CD14-positive monocyte (primary cell): ENCODE results near the gene TARBP1. TPM values are rescaled to one million over a fixed set of nuclear protein-coding genes. Genes with fewer than 3 reads are reported as not detected.
A peak's percentile ranks its signal among the peaks of the same experiment; 100 is the strongest.

Source experiments
- DNase-seq, 3 donors: peaks; one replicate each; pipeline ENCODE4 v3.0.0-alpha.2; 2011 to 2022
- H2AFZ ChIP-seq: 2 replicates; pipeline ENCODE4 v1.6.0; 2012; ENCODE audit warnings: mild to moderate bottlenecking, low read depth, low read length, inconsistent platforms; ENCODE audit not compliant: insufficient read depth, poor library complexity, severe bottlenecking
- H3K27ac ChIP-seq, 2 donors: 1 replicate in 1 of 2; 2 replicates in 1 of 2; pipeline ENCODE4 v1.5.1; 2012 to 2013; ENCODE audit warnings: low read length in 2 of 2, control low read depth in 1 of 2, inconsistent platforms in 1 of 2, low read depth in 1 of 2, mild to moderate bottlenecking in 1 of 2
- H3K27me3 ChIP-seq, 2 donors: one replicate each; pipeline versions ENCODE4 v1.6.0 to v1.6.1; 2011 to 2013; ENCODE audit warnings: low read length in 2 of 2; ENCODE audit not compliant: control insufficient read depth in 2 of 2, insufficient read depth in 2 of 2
- H3K36me3 ChIP-seq, 2 donors: replicated peaks in 1 of 2; 1 replicate in 1 of 2; 2 replicates in 1 of 2; pipeline versions ENCODE4 v1.5.1 to v1.6.1; 2012 to 2013; ENCODE audit warnings: low read length in 2 of 2, control low read depth in 1 of 2, inconsistent platforms in 1 of 2, mild to moderate bottlenecking in 1 of 2; ENCODE audit not compliant: insufficient read depth in 2 of 2, control insufficient read depth in 1 of 2
- H3K4me1 ChIP-seq, 2 donors: 1 replicate in 1 of 2; 2 replicates in 1 of 2; pipeline versions ENCODE4 v1.5.1 to v1.6.1; 2012 to 2013; ENCODE audit warnings: low read length in 2 of 2, control low read depth in 1 of 2, inconsistent platforms in 1 of 2, mild to moderate bottlenecking in 1 of 2, moderate library complexity in 1 of 2; ENCODE audit not compliant: insufficient read depth in 2 of 2, control insufficient read depth in 1 of 2
- H3K4me2 ChIP-seq: replicated peaks from 2 replicates; pipeline ENCODE3; 2012; ENCODE audit warnings: low read length, moderate library complexity, mild to moderate bottlenecking; ENCODE audit not compliant: poor library complexity, severe bottlenecking; ENCODE audit errors: extremely low read depth
- H3K4me3 ChIP-seq, 3 experiments: fragments of 200-600 bp in 1 of 3; sonication (generic) in 1 of 3; replicated peaks in 1 of 3; 1 replicate in 2 of 3; 2 replicates in 1 of 3; pipeline ENCODE4 v1.5.1; 2011 to 2013; ENCODE audit warnings: low read length in 3 of 3, mild to moderate bottlenecking in 3 of 3, control low read depth in 2 of 3, low read depth in 2 of 3, inconsistent platforms in 1 of 3, moderate library complexity in 1 of 3
- H3K79me2 ChIP-seq: 2 replicates; pipeline ENCODE4 v1.6.0; 2012; ENCODE audit warnings: mild to moderate bottlenecking, control low read depth, inconsistent platforms, low read length, moderate library complexity; ENCODE audit not compliant: insufficient read depth
- H3K9ac ChIP-seq: 2 replicates; pipeline ENCODE4 v1.6.0; 2017; ENCODE audit warnings: low read length, mild to moderate bottlenecking; ENCODE audit not compliant: insufficient read depth, poor library complexity, severe bottlenecking
- H3K9me3 ChIP-seq, 2 donors: replicated peaks in 1 of 2; 1 replicate in 1 of 2; 2 replicates in 1 of 2; pipeline versions ENCODE4 v1.5.1 to v1.6.1; 2012 to 2013; ENCODE audit warnings: low read length in 2 of 2, control low read depth in 1 of 2; ENCODE audit not compliant: control insufficient read depth in 1 of 2, insufficient read depth in 1 of 2
- H4K20me1 ChIP-seq: 2 replicates; pipeline ENCODE4 v1.6.0; 2012; ENCODE audit warnings: mild to moderate bottlenecking, low read length, control low read depth, moderate library complexity; ENCODE audit not compliant: insufficient read depth
- H3K27ac Mint-ChIP-seq, 7 donors: one replicate each; pipeline ENCODE4 v1.8.0; 2020; ENCODE audit warnings: mild to moderate bottlenecking in 7 of 7, mixed read lengths in 7 of 7, moderate library complexity in 6 of 7, inconsistent platforms in 2 of 7
- H3K27me3 Mint-ChIP-seq, 3 donors: one replicate each; pipeline ENCODE4 v1.8.0; 2021 to 2022; ENCODE audit warnings: low read depth in 3 of 3, mild to moderate bottlenecking in 3 of 3, mixed read lengths in 3 of 3, moderate library complexity in 3 of 3, inconsistent platforms in 1 of 3
- H3K36me3 Mint-ChIP-seq, 2 donors: one replicate each; pipeline ENCODE4 v1.8.0; 2020; ENCODE audit warnings: mixed read lengths in 2 of 2, inconsistent platforms in 1 of 2, mild to moderate bottlenecking in 1 of 2
- H3K4me1 Mint-ChIP-seq: one replicate; pipeline ENCODE4 v1.8.0; 2020; ENCODE audit warnings: mild to moderate bottlenecking, mixed read lengths
- H3K4me3 Mint-ChIP-seq, 2 donors: one replicate each; pipeline ENCODE4 v1.8.0; 2020; ENCODE audit warnings: mild to moderate bottlenecking in 2 of 2, mixed read lengths in 2 of 2, moderate library complexity in 1 of 2
- H3K9me3 Mint-ChIP-seq, 7 donors: one replicate each; pipeline ENCODE4 v1.8.0; 2020 to 2022; ENCODE audit warnings: mixed read lengths in 7 of 7, mild to moderate bottlenecking in 6 of 7, moderate library complexity in 6 of 7, inconsistent platforms in 2 of 7
- CTCF ChIP-seq: fragments of 200-600 bp; IDR thresholded peaks from one replicate; pipeline ENCODE4 v1.8.0; 2022; ENCODE audit warnings: antibody characterized with exemption, mild to moderate bottlenecking
- WGBS: methylation state at CpG from one replicate; pipeline ENCODE4 v1.1.5; 2013; ENCODE audit warnings: missing lambda C conversion rate; ENCODE audit not compliant: insufficient coverage; 5-methylcytosine and 5-hydroxymethylcytosine counted together
- intact Hi-C, 2 donors: fragments of 100-400 bp; cut with micrococcal nuclease; formaldehyde crosslinking; loops; one replicate each; pipeline versions ENCODE4 v1.15.0 to v1.15.1; 2023
- polyA plus RNA-seq, 3 donors: library from polyadenylated mRNA; depleted of rRNA in 1 of 3; unstranded in 2 of 3; stranded (reverse) in 1 of 3; fragments of 300-500 nt in 2 of 3; fragments of >200 nt in 1 of 3; fragmentation: Illumina TruSeq in 2 of 3; gene quantifications; 1 replicate in 2 of 3; 2 replicates in 1 of 3; pipeline ENCODE4 v1.2.3, GENCODE V29; 2012 to 2021

TARBP1 gene
- polyA plus RNA-seq, 3 donors: 1.4 to 30.9 (median 3.2) TPM

- Histone ChIP-seq H3K27ac (no peak overlapping the region), H2AFZ (no peak overlapping the region), H3K27me3 (no peaks in the 10 kb centered on the region), H3K4me2 (no peak overlapping the region), H3K36me3 (no peaks in the 10 kb centered on the region), H3K9ac (no peak overlapping the region), H3K9me3 (no peaks in the 10 kb centered on the region), H3K4me3 (no peak overlapping the region), H3K4me1 (no peaks in the 10 kb centered on the region), H4K20me1 (no peaks in the 10 kb centered on the region), H3K79me2 (no peaks in the 10 kb centered on the region)
- Mint-ChIP-seq H3K4me3 (no peak overlapping the region), H3K27me3 (peaks cover 0 to 5% (median 1%) of the 10 kb centered on the region in 3 donors), H3K27ac (no peak overlapping the region), H3K4me1 (no peaks in the 10 kb centered on the region), H3K9me3 (peaks cover 0 to 7% (median under 1%) of the 10 kb centered on the region in 7 donors), H3K36me3 (no peaks in the 10 kb centered on the region)
- no peak for TF ChIP-seq CTCF
- no CpG with 5 or more reads among the region's 1 CpG for WGBS
- intact Hi-C loops: no loop called here
- DNase-seq: no peak
Measured at GRCh38 chr1:234345237-234345636, 133.7 kb downstream of the TARBP1 start.

- Mint-ChIP-seq H3K27ac (no peak overlapping the region), H3K4me1 (no peaks in the 10 kb centered on the region), H3K36me3 (no peaks in the 10 kb centered on the region), H3K27me3 (peaks cover 0 to 2% (median 1%) of the 10 kb centered on the region in 3 donors), H3K4me3 (no peak overlapping the region), H3K9me3 (peaks cover 0 to 18% (median 5%) of the 10 kb centered on the region in 7 donors)
- 96% methylated on average over 3 of the region's 5 CpGs for WGBS
- Histone ChIP-seq H2AFZ (peak overlapping the region; percentile 26), H3K4me1 (no peaks in the 10 kb centered on the region), H3K36me3 (no peaks in the 10 kb centered on the region), H3K27ac (no peak overlapping the region), H3K9me3 (no peaks in the 10 kb centered on the region), H4K20me1 (no peaks in the 10 kb centered on the region), H3K79me2 (no peaks in the 10 kb centered on the region), H3K9ac (no peak overlapping the region), H3K4me2 (no peak overlapping the region), H3K4me3 (no peak overlapping the region), H3K27me3 (no peaks in the 10 kb centered on the region)
- no peak for DNase-seq
- intact Hi-C loops: no loop called here
- TF ChIP-seq CTCF: no peak
Measured at GRCh38 chr1:234342774-234343173, 136.2 kb downstream of the TARBP1 start.

Other genes with a start within 250 kb of the TARBP1 start
- gene COA6, start 105.7 kb downstream of the TARBP1 start, polyA plus RNA-seq: 10 to 100 TPM in 2 of 3 donors, 1 to 10 TPM in 1; 7.2 to 55.5 (median 46.3) TPM
- gene IRF2BP2, start 131.0 kb upstream of the TARBP1 start, polyA plus RNA-seq: 100 to 1,000 TPM in 1 of 3 donors, 10 to 100 TPM in 2; 22.4 to 656 (median 22.6) TPM